Measurements from ENCODE around the gene GCNT1. TPM values are rescaled to one million over a fixed set of nuclear protein-coding genes. Genes with fewer than 3 reads are reported as not detected.
A peak's percentile ranks its signal among the peaks of the same experiment; 100 is the strongest.

The GCNT1 gene
- total RNA-seq, 6 experiments from 2014 or later = 15.0 to 26.2 (median 19.7) TPM

DNA sequence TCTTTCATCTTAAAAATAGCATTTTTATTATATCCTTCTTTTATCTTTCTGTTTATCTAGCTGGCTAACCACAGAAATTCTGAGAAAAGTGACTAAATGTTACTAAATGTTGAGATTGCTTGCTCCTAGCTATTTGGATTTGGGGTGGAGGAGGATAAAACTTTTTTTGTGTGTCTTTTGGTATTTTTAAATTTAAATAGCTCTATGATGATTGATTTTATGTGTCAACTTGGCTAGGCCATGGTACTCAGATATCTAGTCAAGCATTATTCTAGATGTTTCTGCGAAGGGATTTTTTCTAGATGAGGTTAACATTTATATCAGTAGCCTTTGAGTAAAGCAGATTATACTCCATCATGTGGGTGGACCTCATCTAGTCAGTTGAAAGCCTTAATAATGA lies 75.0 kb downstream of the GCNT1 start:
- peak; percentile 68 for DNase-seq
- Mint-ChIP-seq H3K27ac (peak overlapping the region; percentile 68), H3K27me3 (ENCODE audit: insufficient read depth) (no peaks in the 10 kb centered on the region), H3K4me1 (ENCODE audit: low read depth) (peaks cover 63% of the 10 kb centered on the region), H3K9me3 (no peaks in the 10 kb centered on the region), H3K36me3 (ENCODE audit: low read depth) (no peaks in the 10 kb centered on the region), H3K4me3 (peak overlapping the region; percentile 66)
- TF ChIP-seq, protein P1, sequence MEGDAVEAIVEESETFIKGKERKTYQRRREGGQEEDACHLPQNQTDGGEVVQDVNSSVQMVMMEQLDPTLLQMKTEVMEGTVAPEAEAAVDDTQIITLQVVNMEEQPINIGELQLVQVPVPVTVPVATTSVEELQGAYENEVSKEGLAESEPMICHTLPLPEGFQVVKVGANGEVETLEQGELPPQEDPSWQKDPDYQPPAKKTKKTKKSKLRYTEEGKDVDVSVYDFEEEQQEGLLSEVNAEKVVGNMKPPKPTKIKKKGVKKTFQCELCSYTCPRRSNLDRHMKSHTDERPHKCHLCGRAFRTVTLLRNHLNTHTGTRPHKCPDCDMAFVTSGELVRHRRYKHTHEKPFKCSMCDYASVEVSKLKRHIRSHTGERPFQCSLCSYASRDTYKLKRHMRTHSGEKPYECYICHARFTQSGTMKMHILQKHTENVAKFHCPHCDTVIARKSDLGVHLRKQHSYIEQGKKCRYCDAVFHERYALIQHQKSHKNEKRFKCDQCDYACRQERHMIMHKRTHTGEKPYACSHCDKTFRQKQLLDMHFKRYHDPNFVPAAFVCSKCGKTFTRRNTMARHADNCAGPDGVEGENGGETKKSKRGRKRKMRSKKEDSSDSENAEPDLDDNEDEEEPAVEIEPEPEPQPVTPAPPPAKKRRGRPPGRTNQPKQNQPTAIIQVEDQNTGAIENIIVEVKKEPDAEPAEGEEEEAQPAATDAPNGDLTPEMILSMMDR (IDR thresholded peaks at IDR 0.05) = no peak

DNA sequence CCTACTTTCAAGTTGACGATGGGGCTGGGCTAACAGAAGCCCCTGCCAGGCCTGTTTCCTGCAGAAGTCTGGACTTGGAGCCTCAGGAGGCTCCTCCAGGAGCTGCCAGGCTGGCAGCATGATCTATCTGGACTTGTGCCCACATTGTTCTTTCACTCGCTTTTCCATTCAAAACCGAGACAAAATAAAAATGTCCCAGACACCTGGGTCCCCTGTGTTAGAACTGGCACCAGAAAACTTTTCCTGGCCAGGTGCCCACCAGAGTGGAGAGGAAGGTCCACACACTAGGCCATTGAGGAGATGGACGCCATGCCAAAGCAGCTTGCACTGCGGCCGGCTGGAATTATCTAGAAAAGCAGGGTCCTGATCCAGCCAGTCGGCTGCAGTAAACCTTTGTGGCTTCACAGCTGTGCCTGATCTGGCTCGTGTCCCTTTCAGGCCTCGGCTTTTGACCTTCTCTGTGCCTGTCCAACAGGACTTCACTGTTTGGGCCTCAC lies 78.2 kb downstream of the GCNT1 start:
- DNase-seq = no peak
- H3K27me3 Mint-ChIP-seq (ENCODE audit: insufficient read depth) = no peaks in the 10 kb centered on the region
- H3K4me3 Mint-ChIP-seq = no peak overlapping the region
- peaks cover 52% of the 10 kb centered on the region for H3K4me1 Mint-ChIP-seq (ENCODE audit: low read depth)
- H3K36me3 Mint-ChIP-seq (ENCODE audit: low read depth) = no peaks in the 10 kb centered on the region
- H3K27ac Mint-ChIP-seq = no peak overlapping the region
- TF ChIP-seq, protein P1 (IDR thresholded peaks at IDR 0.05) = no peak
- H3K9me3 Mint-ChIP-seq = no peaks in the 10 kb centered on the region

DNA sequence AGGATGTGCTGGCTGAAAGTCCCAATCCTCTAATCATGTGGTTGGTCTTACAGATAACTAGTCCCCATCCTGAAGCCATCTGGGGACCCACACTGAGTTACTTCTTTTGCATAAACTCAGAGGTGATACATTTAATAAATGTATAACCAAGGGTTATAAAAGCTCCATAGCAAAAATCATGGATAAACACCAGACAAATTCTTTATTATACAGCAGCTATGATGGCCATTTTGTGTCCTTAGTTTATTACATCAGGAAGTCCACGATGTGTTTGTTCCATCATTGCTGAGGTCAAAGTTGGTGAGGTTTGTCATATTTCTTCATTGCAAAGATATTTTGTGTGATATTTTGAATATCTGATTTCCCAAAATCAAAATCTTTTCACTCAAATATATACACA lies 80.2 kb downstream of the GCNT1 start:
- Mint-ChIP-seq H3K36me3 (ENCODE audit: low read depth) (no peaks in the 10 kb centered on the region), H3K4me3 (no peak overlapping the region), H3K27me3 (ENCODE audit: insufficient read depth) (no peaks in the 10 kb centered on the region; the same call in 1 of the 2 replicates), H3K9me3 (no peaks in the 10 kb centered on the region), H3K27ac (no peak overlapping the region), H3K4me1 (ENCODE audit: low read depth) (peaks cover 34% of the 10 kb centered on the region)
- DNase-seq = no peak
- TF ChIP-seq, protein P1 (IDR thresholded peaks at IDR 0.05) = no peak

DNA sequence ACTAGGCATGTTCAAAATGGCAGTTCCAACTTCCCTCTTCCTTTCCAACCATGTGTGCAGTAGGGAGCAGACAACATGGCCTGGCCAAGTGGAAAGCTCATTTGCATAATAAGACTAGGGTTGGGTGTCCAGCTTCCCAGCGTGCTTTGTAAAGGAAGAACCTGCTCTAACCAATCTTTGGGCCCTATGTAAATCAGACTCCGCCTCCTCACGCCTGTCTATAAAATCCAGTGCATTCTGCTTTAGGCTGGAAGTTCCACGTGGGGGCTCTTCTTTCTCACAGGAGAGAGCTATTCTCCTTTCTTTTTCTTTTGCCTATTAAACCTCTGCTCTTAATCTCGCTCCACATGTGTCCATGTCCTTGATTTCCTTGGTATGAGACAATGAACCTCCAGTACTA lies 83.4 kb downstream of the GCNT1 start:
- Mint-ChIP-seq H3K9me3 (no peaks in the 10 kb centered on the region), H3K27me3 (ENCODE audit: insufficient read depth) (no peaks in the 10 kb centered on the region; the same call in 1 of the 2 replicates), H3K4me3 (no peak overlapping the region), H3K4me1 (ENCODE audit: low read depth) (peaks cover 15% of the 10 kb centered on the region), H3K36me3 (ENCODE audit: low read depth) (no peaks in the 10 kb centered on the region), H3K27ac (no peak overlapping the region)
- TF ChIP-seq, protein P1 (IDR thresholded peaks at IDR 0.05) = no peak
- DNase-seq = no peak

DNA sequence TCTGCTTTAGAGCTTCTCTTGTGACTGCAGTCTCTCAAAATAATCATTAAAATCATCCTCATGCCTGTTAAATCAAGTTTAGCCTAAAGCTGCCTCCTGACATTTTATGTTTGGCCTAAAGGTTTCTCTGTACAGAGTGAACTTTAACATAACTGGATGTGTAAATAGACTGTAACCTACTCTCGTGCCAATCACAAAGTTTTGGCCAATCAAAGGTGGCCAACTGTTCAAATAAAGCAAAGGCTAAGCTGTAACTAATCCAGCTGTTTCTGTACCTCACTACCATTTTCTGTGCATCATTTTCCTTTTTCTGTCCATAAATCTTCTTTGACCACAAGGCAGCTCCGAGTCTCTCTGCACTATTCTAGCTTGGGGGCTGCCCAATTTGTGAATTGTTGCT lies 86.2 kb downstream of the GCNT1 start:
- Mint-ChIP-seq H3K9me3 (no peaks in the 10 kb centered on the region), H3K27ac (no peak overlapping the region), H3K4me1 (ENCODE audit: low read depth) (no peaks in the 10 kb centered on the region), H3K4me3 (no peak overlapping the region), H3K27me3 (ENCODE audit: insufficient read depth) (no peaks in the 10 kb centered on the region; the same call in 1 of the 2 replicates), H3K36me3 (ENCODE audit: low read depth) (no peaks in the 10 kb centered on the region)
- no peak for DNase-seq
- TF ChIP-seq, protein P1 (IDR thresholded peaks at IDR 0.05) = no peak

DNA sequence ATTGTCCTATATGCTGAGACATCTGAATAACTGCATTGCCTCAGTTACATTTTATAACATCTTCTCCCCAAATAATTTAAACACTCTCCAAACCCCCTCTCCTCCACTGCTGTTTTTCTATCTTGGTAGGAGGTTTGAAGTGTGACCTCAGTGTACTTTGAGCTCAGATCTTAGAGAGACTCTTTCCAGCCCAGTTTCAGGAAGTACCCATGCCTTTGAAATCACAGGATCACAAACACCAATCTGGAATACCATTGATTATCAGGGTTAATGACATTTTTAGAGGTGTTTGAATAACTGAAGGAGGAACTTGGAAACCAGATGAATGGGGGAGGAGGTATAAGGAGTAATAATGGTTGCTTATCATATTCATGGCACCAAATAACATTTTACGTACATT lies 93.2 kb downstream of the GCNT1 start:
- Mint-ChIP-seq H3K4me1 (ENCODE audit: low read depth) (peaks cover 17% of the 10 kb centered on the region), H3K36me3 (ENCODE audit: low read depth) (no peaks in the 10 kb centered on the region), H3K4me3 (no peak overlapping the region), H3K9me3 (no peaks in the 10 kb centered on the region), H3K27me3 (ENCODE audit: insufficient read depth) (peaks cover 3% of the 10 kb centered on the region), H3K27ac (no peak overlapping the region)
- TF ChIP-seq, protein P1 (IDR thresholded peaks at IDR 0.05) = no peak
- no peak for DNase-seq

Data from HFFc6 (cell line).